ENCODE results near the gene CCT8L2.
"Not testable (repeated sequence)": the region's sequence is repeated elsewhere in the genome, so short reads cannot be mapped to it uniquely, and the experiment has no call there.

CCT8L2 gene, protein sequence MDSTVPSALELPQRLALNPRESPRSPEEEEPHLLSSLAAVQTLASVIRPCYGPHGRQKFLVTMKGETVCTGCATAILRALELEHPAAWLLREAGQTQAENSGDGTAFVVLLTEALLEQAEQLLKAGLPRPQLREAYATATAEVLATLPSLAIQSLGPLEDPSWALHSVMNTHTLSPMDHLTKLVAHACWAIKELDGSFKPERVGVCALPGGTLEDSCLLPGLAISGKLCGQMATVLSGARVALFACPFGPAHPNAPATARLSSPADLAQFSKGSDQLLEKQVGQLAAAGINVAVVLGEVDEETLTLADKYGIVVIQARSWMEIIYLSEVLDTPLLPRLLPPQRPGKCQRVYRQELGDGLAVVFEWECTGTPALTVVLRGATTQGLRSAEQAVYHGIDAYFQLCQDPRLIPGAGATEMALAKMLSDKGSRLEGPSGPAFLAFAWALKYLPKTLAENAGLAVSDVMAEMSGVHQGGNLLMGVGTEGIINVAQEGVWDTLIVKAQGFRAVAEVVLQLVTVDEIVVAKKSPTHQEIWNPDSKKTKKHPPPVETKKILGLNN

DNA sequence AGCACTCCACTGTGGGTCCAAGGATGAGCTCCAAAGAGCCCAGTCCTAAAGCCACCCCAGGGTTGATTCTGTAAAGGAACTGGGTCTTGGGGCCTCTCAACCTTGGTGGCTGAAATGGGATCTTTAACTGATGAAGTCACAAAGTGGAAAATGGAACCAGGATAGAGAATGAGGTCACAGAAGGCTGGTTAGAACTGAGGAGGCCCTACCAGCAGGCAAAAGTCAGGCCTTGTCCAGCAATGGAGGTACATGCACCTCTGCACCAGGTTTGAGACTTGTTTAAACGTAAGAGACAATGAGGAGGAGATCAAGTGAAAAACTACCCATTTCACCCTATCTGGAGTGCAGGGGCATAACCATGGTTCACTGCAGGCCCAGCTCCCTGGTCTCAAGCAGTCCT, at the start of gene CCT8L2:
TSS of gene CCT8L2 (minus strand) at position 101 of the 400 bp plus-strand sequence. CDS start 260 bp downstream, outside the sequence.
- not testable (repeated sequence) for DNase-seq

DNA sequence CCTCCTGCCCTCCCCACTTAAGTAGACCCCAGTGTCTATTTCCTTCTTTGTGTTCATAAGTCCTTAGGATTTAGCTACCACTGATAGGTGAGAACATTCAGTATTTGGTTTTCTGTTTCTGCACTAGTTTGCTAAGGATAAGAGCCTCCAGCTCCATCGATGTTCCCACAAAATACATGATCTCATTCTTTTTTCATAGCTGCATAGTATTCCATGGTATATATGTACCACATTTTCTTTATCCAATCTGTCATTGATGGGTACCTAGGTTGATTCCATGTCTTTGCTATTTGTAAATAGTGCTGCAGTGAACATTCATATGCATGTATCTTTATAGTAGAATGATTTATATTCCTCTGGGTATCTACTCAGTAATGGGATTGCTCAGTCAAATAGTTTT, 42.8 kb upstream of the CCT8L2 start:
- not testable (repeated sequence) for DNase-seq

- not testable (repeated sequence) for DNase-seq
Measured at GRCh38 chr22:16634092-16634491, 41.5 kb upstream of the CCT8L2 start.

GRCh38 chr22:16628476-16628875, 35.9 kb upstream of the CCT8L2 start:
- DNase-seq, result not testable (repeated sequence)

GRCh38 chr22:16625018-16625417, 32.4 kb upstream of the CCT8L2 start:
- not testable (repeated sequence) for DNase-seq

GRCh38 chr22:16623595-16623994, 31.0 kb upstream of the CCT8L2 start:
- not testable (repeated sequence) for DNase-seq

DNA sequence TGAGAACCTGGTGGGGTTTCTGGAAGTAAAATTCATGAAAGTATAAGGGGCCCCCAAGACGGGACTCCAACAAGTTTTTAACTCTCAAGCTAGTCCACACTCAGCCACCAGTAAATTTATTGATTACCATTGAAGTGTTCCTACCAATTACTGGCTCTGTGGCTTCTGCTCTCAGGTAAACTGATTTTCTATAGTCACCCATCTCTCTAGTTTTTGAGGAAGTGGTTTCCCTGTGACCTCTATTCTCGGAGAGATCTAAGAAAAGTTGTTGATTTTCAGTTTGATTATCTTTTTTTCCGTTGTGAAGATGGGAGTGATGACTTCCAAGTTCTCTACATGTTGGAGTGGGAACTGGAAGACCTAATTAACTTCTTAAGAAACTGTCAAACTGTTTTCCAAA, 24.9 kb upstream of the CCT8L2 start:
- DNase-seq, result not testable (repeated sequence)

- not testable (repeated sequence) for DNase-seq
Measured at GRCh38 chr22:16616390-16616938, 23.9 kb upstream of the CCT8L2 start.

- not testable (repeated sequence) for DNase-seq
Measured at GRCh38 chr22:16615606-16616245, 23.1 kb upstream of the CCT8L2 start.

- peak in 1 of 4 experiments; percentile 2 for DNase-seq
Measured at GRCh38 chr22:16609548-16610261, 17.1 kb upstream of the CCT8L2 start.

GRCh38 chr22:16608931-16609330, 16.3 kb upstream of the CCT8L2 start:
- no peak for DNase-seq

DNA sequence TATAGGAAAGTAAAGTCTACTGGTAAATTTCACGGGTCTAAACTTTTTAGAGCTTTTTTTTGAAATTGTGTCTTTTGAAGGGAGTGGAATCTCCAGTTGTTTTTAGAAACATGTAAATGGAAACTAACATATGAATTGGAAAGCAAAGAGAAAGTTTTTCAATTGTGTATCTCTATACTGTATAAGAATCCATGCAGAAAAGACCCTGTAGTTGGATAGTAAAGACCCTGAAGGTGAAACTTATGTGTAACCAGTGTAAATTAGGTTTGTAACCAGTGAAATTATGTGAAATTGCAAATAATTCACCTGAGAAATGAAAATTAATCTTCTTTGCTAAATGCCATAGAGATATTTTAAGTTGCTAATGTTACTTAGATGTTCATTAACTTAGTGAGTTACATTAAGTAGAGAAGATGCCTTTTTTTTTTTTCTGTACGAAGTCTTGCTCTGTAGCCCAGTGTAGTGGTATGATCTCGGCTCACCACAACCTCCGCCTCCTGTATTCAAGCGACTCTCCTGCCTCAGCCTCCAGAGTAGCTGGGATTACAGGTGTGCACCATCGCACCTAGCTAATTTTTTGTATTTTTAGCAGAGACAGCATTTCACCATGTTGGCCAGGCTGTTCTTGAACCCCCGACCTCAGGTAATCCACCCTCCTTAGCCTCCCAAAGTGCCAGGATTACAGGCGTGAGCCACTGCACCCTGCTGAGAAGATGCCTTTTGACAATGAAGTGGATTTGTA, 11.8 kb upstream of the CCT8L2 start:
- not testable (repeated sequence) for DNase-seq

GRCh38 chr22:16603770-16604242, 11.2 kb upstream of the CCT8L2 start:
- not testable (repeated sequence) for DNase-seq

DNA sequence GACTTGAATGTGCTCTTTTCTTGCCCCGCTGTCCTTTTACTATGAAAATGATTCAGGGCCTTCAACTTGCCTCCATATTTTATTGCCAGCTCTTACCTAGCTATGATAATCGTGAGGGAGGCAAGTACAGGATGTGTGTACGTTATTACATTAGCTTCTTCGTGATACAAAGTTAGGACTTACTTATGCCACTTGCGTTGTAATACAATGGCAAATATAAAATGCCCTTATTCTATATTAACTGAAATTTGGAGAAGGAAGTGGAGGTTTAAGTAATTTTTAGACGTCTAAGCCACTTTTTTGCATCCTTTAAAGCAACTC, 10.8 kb upstream of the CCT8L2 start:
- no peak for DNase-seq

- DNase-seq, result peak in 1 of 4 experiments; percentile 6
Measured at GRCh38 chr22:16602728-16603447, 10.3 kb upstream of the CCT8L2 start.

DNA sequence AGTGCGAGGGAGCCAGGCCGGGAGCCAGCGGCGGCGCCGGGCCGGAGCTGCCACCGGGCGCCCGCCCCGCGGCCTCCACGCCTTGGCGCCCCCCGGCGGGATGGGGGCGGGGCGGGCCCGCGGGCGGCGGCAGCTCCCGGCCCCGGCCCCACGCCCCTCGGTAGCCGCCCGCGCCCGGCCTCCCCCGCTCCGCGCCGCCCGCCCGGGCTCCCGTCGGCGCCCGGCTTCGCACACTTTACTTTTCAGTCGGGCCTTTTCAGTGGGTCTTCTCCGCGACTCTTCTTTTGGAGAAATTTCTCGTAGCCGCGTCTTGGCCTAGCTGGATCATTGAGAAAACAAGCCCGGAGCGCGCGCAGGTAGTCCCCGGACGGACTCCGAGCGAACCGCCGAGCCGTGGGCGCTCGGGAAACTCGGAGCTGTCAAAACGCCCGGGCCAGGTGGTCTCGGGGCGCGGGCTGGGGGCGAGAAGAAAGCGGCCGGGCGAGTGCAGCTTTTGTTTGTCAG, 9.7 kb upstream of the CCT8L2 start:
- DNase-seq, result not testable (repeated sequence)

DNA sequence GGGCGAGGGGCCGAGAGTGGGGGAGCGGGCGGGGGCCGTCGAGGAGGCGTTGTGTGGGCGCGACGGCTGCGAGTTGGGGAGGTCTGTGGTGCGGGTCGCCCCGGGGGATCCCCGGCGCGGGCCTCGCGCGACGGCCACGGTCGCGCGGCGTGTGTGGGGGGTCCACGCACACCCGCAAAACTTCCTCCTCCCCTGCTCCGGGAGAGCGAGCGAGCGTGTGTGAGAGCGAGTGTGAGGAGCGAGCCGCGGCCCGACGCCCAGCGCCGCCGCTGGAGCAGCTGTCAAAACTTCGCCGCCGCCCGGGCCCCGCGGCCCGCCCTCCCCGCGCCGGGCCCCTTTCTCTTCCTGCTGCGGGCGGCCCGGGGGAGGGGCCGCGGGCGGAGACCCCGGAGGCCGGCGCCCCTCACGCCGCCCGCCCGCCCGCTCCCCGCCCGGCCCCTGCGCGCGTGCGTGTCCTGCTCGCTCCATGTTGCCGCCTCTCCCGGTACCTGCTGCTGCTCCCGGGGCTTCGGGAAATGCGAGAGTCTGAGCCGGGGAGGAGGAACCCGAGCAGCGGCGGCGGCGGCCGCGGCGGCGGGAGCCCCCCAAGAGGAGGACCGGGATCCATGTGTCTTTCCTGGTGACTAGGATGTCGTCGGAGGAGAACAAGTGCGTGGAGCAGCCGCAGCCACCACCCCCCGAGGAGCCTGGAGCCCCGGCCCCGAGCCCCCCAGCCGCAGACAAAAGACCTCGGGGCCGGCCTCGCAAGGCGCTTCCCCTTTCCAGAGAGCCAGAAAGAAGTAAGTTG, 9.0 kb upstream of the CCT8L2 start:
- DNase-seq, result peak in 1 of 4 experiments; percentile 30

DNA sequence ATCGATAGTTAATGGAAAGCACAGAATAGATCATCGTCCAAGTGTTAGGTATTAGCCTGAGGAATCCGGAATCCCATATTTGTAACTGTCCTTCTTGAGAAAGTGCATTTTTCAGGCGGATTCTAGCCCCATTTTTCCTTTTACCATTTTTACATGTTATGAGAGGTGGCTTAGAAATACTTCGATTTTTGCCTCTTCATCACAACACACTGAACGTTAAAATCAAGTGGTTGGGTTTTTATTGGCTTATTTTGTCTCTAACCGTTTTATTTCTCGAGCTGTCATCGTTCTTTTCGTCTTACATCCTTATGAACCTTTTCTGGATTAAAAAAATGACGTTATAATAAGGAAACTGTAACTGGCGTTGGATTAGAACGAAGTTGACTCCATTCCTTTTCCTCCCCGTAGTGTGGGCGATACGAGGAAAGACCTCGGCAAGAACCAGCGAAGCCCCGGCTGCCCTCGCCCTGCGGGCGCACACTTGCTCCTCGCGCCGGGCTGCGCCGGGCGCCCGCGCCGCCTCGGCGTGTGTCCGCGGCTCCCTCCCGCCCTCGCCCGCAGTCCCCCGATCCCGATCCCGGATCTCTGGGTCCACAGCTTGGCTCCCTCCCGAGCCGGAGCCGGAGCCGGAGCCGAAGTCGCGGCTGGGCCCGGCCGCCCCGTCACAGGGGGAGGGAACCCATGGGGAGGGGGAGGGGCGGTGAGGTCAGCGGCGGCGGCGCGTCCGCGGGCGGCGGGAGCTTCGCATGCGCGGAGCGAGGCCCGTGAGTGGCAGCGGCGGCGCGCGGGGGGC, 8.2 kb upstream of the CCT8L2 start:
- peak in 2 of 4 experiments; percentile 38 to 68 for DNase-seq

DNA sequence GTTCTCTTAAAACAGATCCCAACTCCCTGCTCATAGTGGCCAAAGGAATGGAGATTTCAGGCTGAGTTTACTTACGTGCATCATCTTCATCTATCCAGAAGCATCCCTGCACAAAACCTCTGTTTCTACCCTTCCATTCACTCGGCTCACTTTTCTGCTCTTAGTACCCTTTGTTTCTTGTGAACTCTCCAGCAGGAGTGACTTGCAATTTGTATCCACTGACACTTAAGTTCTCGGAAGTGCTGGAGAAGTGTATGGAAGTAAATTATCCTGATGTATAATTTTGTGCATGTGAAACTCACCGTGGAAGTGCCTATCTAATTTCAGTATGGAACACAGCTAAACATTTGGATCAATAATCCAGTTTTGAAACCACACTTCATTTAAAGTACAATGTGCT, 7.0 kb upstream of the CCT8L2 start:
- DNase-seq, result not testable (repeated sequence)

Data from activated naive CD4-positive, alpha-beta T cell (primary cell).